Kidney (tissue), 14 donors: Measurements from ENCODE around the gene DNAH6. TPM values are rescaled to one million over a fixed set of nuclear protein-coding genes. Genes with fewer than 3 reads are reported as not detected.

ENCODE experiments used
- DNase-seq, 5 donors: peaks; one replicate each; pipeline ENCODE4 v3.0.0-alpha.2; 2013 to 2020
- FAIRE-seq: peaks from 2 replicates; lab custom pipeline; 2012; peaks lifted over from hg19 to GRCh38; lab: Jason Lieb, UNC
- H3K27ac ChIP-seq, 2 donors: one replicate each; pipeline ENCODE4 v1.7.0; 2013; ENCODE audit warnings: low read depth in 2 of 2, low read length in 2 of 2, inconsistent platforms in 1 of 2
- H3K27me3 ChIP-seq: one replicate; pipeline ENCODE4 v1.7.1; 2013; ENCODE audit warnings: low read length, inconsistent platforms; ENCODE audit not compliant: control insufficient read depth, insufficient read depth
- H3K36me3 ChIP-seq, 3 donors: one replicate each; pipeline versions ENCODE4 v1.7.0 to v1.7.1; 2013; ENCODE audit warnings: low read length in 3 of 3, control low read depth in 1 of 3, inconsistent platforms in 1 of 3; ENCODE audit not compliant: insufficient read depth in 3 of 3, control insufficient read depth in 2 of 3
- H3K4me1 ChIP-seq, 3 donors: one replicate each; pipeline versions ENCODE4 v1.7.0 to v1.7.1; 2013; ENCODE audit warnings: low read length in 3 of 3, inconsistent platforms in 1 of 3, low read depth in 1 of 3; ENCODE audit not compliant: control insufficient read depth in 2 of 3, insufficient read depth in 2 of 3
- H3K4me3 ChIP-seq, 3 donors: one replicate each; pipeline versions ENCODE4 v1.7.0 to v1.8.1; 2013; ENCODE audit warnings: low read length in 3 of 3, control low read depth in 1 of 3, inconsistent platforms in 1 of 3
- H3K9ac ChIP-seq, 3 donors: one replicate each; pipeline versions ENCODE4 v1.7.0 to v1.7.1; 2013; ENCODE audit warnings: low read length in 3 of 3, control low read depth in 1 of 3, inconsistent platforms in 1 of 3
- H3K9me3 ChIP-seq, 3 donors: one replicate each; pipeline versions ENCODE4 v1.7.0 to v1.7.1; 2013; ENCODE audit warnings: low read length in 3 of 3, control low read depth in 1 of 3, inconsistent platforms in 1 of 3; ENCODE audit not compliant: control insufficient read depth in 2 of 3, insufficient read depth in 1 of 3
- CTCF ChIP-seq: IDR thresholded peaks from 3 replicates; pipeline ENCODE4 v1.5.1; 2012; ENCODE audit warnings: mild to moderate bottlenecking, moderate library complexity, borderline replicate concordance; ENCODE audit not compliant: insufficient read depth; ENCODE audit errors: extremely low read depth
- intact Hi-C: fragments of 100-400 bp; cut with DNase I; formaldehyde crosslinking; loops from one replicate; pipeline ENCODE4 v1.11.1; 2022
- polyA plus RNA-seq: library from polyadenylated mRNA; stranded (reverse); fragments of 350-450 nt; fragmentation: Illumina TruSeq; extraction: RNeasy Lipid Tissue Mini Kit (QIAGEN cat#74804); gene quantifications from one replicate; pipeline ENCODE4 v1.2.3, GENCODE V29; 2014; ENCODE audit warnings: low read depth, low replicate concordance; ENCODE audit not compliant: insufficient read depth
- total RNA-seq: library from RNA; stranded (reverse); fragmentation: NEBNext Ultra II Directional; extraction: Animal tissue kit (Norgen Biotek cat#: 25700); gene quantifications from one replicate; pipeline ENCODE4 v1.2.1, GENCODE V29; 2021
- donor health status: control.
- donor health status: control.
- donor health status: control.
- donor health status: control.
- donor health status: control.
- donor health status: DM: yes; HTN: yes; CAD: no.
- donor health status: Normal renal cell carcinoma (clear cell type).

DNAH6 gene
- total and polyA plus RNA-seq, 2 donors from 2014 or later, result 0.34 to 4.6 TPM

DNA sequence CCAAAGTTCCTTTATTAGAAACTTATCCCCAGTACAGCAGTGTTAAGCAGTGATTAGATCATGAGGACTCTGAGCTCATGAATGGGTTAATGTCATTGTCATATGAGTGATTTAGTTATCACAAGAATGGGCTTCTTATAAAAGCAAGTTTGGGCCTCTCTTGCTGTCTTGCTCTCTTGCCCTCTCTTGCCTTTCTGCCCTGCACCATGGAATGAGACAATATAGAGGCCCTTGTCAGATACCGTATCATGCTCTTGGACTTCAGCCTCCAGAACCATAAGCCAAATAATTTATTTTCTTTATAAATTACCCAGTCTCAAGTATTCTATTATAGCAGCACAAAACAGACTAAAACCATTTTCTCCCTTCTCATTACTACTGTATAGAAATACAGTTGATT is 238.8 kb downstream of the DNAH6 start:
- no peak for TF ChIP-seq CTCF
- FAIRE-seq, result no peak

GRCh38 chr2:84757648-84758047 is 241.3 kb downstream of the DNAH6 start:
- Histone ChIP-seq H3K4me3 (no peak overlapping the region), H3K27ac (no peak overlapping the region), H3K27me3 (no peaks in the 10 kb centered on the region), H3K36me3 (no peaks in the 10 kb centered on the region), H3K4me1 (no peaks in the 10 kb centered on the region), H3K9me3 (no peaks in the 10 kb centered on the region), H3K9ac (no peak overlapping the region)
- no peak for TF ChIP-seq CTCF
- intact Hi-C loops, result no loop called here
- no peak for FAIRE-seq
- DNase-seq, result no peak

More for the DNA sequence above, 238.8 kb downstream of the DNAH6 start:
- no peak overlapping the region for H3K27ac ChIP-seq
- H3K9me3 ChIP-seq, result no peaks in the 10 kb centered on the region
- H3K4me3 ChIP-seq, result no peak overlapping the region
- intact Hi-C loops, result no loop called here
- H3K36me3 ChIP-seq, result no peaks in the 10 kb centered on the region
- DNase-seq, result no peak
- no peaks in the 10 kb centered on the region for H3K27me3 ChIP-seq
- H3K9ac ChIP-seq, result no peak overlapping the region
- no peaks in the 10 kb centered on the region for H3K4me1 ChIP-seq

DNA sequence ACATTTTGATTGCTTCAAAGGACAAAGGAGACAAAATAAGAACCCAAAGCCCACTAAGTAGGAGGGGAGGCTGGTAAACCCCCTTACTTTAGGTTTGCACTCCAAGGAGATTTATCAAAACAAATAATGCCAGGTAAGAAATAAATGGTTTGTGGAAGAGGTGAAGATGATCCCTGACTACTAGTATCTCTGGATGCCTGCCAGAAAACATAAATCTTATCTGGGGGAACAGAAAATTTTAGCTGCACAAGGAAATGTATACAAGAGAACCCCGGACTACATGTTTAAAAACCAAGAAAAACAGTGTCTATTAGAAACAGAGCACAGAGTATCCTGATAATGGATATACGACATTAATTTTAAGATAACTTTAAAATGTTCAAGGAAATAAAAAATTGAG is 250.5 kb downstream of the DNAH6 start:
- Histone ChIP-seq H3K9ac (no peak overlapping the region), H3K4me1 (no peaks in the 10 kb centered on the region), H3K27ac (no peak overlapping the region), H3K4me3 (no peak overlapping the region), H3K9me3 (peaks cover 0 to 13% (median 0%) of the 10 kb centered on the region in 3 donors), H3K27me3 (no peaks in the 10 kb centered on the region), H3K36me3 (no peaks in the 10 kb centered on the region)
- no peak for DNase-seq
- intact Hi-C loops, result no loop called here
- no peak for FAIRE-seq
- TF ChIP-seq CTCF, result no peak

GRCh38 chr2:84768840-84769239 is 252.5 kb downstream of the DNAH6 start:
- Histone ChIP-seq H3K9me3 (peaks cover 0 to 19% (median 0%) of the 10 kb centered on the region in 3 donors), H3K36me3 (no peaks in the 10 kb centered on the region), H3K4me1 (no peaks in the 10 kb centered on the region), H3K27me3 (no peaks in the 10 kb centered on the region), H3K9ac (no peak overlapping the region), H3K27ac (no peak overlapping the region), H3K4me3 (no peak overlapping the region)
- TF ChIP-seq CTCF, result no peak
- DNase-seq (no peak), FAIRE-seq (no peak)
- intact Hi-C loops, result no loop called here
